ENCODE results near the gene PRR23E. TPM values are rescaled to one million over a fixed set of nuclear protein-coding genes. Genes with fewer than 3 reads are reported as not detected.

The PRR23E gene
- total RNA-seq, 2 donors from 2014 or later = not detected

- peaks cover 7% of the 10 kb centered on the region for H3K9me3 Mint-ChIP-seq
- Histone ChIP-seq H3K4me1 (ENCODE audit: control insufficient read depth, insufficient read depth, low read length) (no peaks in the 10 kb centered on the region), H3K9me3 (ENCODE audit: control insufficient read depth, low read length) (peaks cover 12% of the 10 kb centered on the region), H3K27me3 (ENCODE audit: control insufficient read depth, insufficient read depth, low read length, poor library complexity, severe bottlenecking) (no peaks in the 10 kb centered on the region), H3K27ac (ENCODE audit: low read depth, low read length) (no peak overlapping the region), H3K36me3 (ENCODE audit: control insufficient read depth, insufficient read depth, low read length) (no peaks in the 10 kb centered on the region), H3K9ac (ENCODE audit: extremely low read depth, low read length, poor library complexity, severe bottlenecking) (no peak overlapping the region), H3K4me3 (ENCODE audit: low read length) (no peak overlapping the region)
- H3K4me3 Mint-ChIP-seq = no peak overlapping the region
- no peaks in the 10 kb centered on the region for H3K36me3 Mint-ChIP-seq (ENCODE audit: low read depth)
- H3K27me3 Mint-ChIP-seq (ENCODE audit: insufficient read depth) = no peaks in the 10 kb centered on the region
- no peak for DNase-seq
- H3K4me1 Mint-ChIP-seq = peaks cover 2% of the 10 kb centered on the region
- no peak for TF ChIP-seq CTCF (conservative IDR thresholded peaks at IDR 0.05)
- H3K27ac Mint-ChIP-seq = no peak overlapping the region
- WGBS, 2 experiments (ENCODE audit: insufficient coverage in 1 of 2, insufficient read length in 1 of 2) = 86 to 93% methylated on average over 5 to 11 of the region's 11 CpGs
Measured at GRCh38 chr3:127193341-127193740, 410 bp downstream of the PRR23E start.

GRCh38 chr3:127193775-127194174 is 844 bp downstream of the PRR23E start:
- Mint-ChIP-seq H3K4me1 (peaks cover 2% of the 10 kb centered on the region), H3K36me3 (ENCODE audit: low read depth) (no peaks in the 10 kb centered on the region), H3K27me3 (ENCODE audit: insufficient read depth) (no peaks in the 10 kb centered on the region), H3K9me3 (peaks cover 3% of the 10 kb centered on the region), H3K27ac (no peak overlapping the region), H3K4me3 (no peak overlapping the region)
- Histone ChIP-seq H3K4me1 (ENCODE audit: control insufficient read depth, insufficient read depth, low read length) (no peaks in the 10 kb centered on the region), H3K4me3 (ENCODE audit: low read length) (no peak overlapping the region), H3K27ac (ENCODE audit: low read depth, low read length) (no peak overlapping the region), H3K36me3 (ENCODE audit: control insufficient read depth, insufficient read depth, low read length) (no peaks in the 10 kb centered on the region), H3K27me3 (ENCODE audit: control insufficient read depth, insufficient read depth, low read length, poor library complexity, severe bottlenecking) (no peaks in the 10 kb centered on the region), H3K9me3 (ENCODE audit: control insufficient read depth, low read length) (peaks cover 8% of the 10 kb centered on the region), H3K9ac (ENCODE audit: extremely low read depth, low read length, poor library complexity, severe bottlenecking) (no peak overlapping the region)
- WGBS, 2 experiments (ENCODE audit: insufficient coverage in 1 of 2, insufficient read length in 1 of 2) = 86 to 94% methylated on average over 2 to 3 of the region's 3 CpGs
- TF ChIP-seq CTCF (conservative IDR thresholded peaks at IDR 0.05) = no peak
- no peak for DNase-seq

GRCh38 chr3:127194601-127195187 is 1.8 kb downstream of the PRR23E start:
- no peaks in the 10 kb centered on the region for H3K4me1 ChIP-seq (ENCODE audit: control insufficient read depth, insufficient read depth, low read length)
- no peak for TF ChIP-seq CTCF (conservative IDR thresholded peaks at IDR 0.05)
- Mint-ChIP-seq H3K4me3 (no peak overlapping the region), H3K9me3 (peaks cover 3% of the 10 kb centered on the region), H3K36me3 (ENCODE audit: low read depth) (no peaks in the 10 kb centered on the region), H3K27ac (no peak overlapping the region), H3K27me3 (ENCODE audit: insufficient read depth) (no peaks in the 10 kb centered on the region), H3K4me1 (peaks cover 2% of the 10 kb centered on the region)
- peaks cover 6% of the 10 kb centered on the region for H3K9me3 ChIP-seq (ENCODE audit: control insufficient read depth, low read length)
- no peak overlapping the region for H3K27ac ChIP-seq (ENCODE audit: low read depth, low read length)
- H3K9ac ChIP-seq (ENCODE audit: extremely low read depth, low read length, poor library complexity, severe bottlenecking) = no peak overlapping the region
- no peaks in the 10 kb centered on the region for H3K27me3 ChIP-seq (ENCODE audit: control insufficient read depth, insufficient read depth, low read length, poor library complexity, severe bottlenecking)
- H3K4me3 ChIP-seq (ENCODE audit: low read length) = no peak overlapping the region
- no peaks in the 10 kb centered on the region for H3K36me3 ChIP-seq (ENCODE audit: control insufficient read depth, insufficient read depth, low read length)
- DNase-seq = no peak
- 91 to 94% methylated on average over 4 to 8 of the region's 8 CpGs for WGBS, 2 experiments (ENCODE audit: insufficient coverage in 1 of 2, insufficient read length in 1 of 2)

Measured in endodermal cell (in vitro differentiated cells).